ENCODE data around the gene RMRP. TPM values are rescaled to one million over a fixed set of nuclear protein-coding genes. Genes with fewer than 3 reads are reported as not detected.
A peak's percentile ranks its signal among the peaks of the same experiment; 100 is the strongest.

The RMRP gene
- total and polyA plus RNA-seq, 2 donors from 2014 or later = 36,256 TPM; not detected in 1

DNA sequence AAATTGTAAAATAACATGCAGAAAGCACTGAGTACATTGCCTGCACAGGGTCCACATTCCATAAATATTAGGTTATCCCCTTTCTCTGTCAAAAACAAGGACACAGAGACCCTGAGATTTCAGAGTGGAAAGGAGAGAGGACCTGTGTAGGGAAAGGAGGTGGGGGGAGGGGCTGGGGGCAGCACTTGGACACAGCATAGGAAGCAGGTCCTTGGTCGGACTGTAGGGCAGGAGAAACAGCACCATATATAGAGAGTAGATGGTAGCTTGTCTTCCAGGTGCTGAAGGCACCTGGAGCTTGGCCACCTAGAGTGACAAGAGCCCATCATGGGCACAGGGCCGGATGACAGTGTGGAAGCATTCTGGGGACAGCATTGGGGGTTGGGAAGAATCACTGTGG, 29.5 kb upstream of the RMRP start:
- DNase-seq (no peak), FAIRE-seq (no peak)
- TF ChIP-seq, protein P1, sequence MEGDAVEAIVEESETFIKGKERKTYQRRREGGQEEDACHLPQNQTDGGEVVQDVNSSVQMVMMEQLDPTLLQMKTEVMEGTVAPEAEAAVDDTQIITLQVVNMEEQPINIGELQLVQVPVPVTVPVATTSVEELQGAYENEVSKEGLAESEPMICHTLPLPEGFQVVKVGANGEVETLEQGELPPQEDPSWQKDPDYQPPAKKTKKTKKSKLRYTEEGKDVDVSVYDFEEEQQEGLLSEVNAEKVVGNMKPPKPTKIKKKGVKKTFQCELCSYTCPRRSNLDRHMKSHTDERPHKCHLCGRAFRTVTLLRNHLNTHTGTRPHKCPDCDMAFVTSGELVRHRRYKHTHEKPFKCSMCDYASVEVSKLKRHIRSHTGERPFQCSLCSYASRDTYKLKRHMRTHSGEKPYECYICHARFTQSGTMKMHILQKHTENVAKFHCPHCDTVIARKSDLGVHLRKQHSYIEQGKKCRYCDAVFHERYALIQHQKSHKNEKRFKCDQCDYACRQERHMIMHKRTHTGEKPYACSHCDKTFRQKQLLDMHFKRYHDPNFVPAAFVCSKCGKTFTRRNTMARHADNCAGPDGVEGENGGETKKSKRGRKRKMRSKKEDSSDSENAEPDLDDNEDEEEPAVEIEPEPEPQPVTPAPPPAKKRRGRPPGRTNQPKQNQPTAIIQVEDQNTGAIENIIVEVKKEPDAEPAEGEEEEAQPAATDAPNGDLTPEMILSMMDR (IDR thresholded peaks at IDR 0.05; ENCODE audit: borderline replicate concordance, extremely low read depth, insufficient read depth) = no peak
- no peak overlapping the region for H3K9ac ChIP-seq (ENCODE audit: low read length in 3 of 3)
- intact Hi-C loops (cut with DNase I) = no loop called here
- H3K27me3 ChIP-seq (ENCODE audit: control insufficient read depth, insufficient read depth, low read length) = no peaks in the 10 kb centered on the region
- H3K36me3 ChIP-seq (ENCODE audit: control insufficient read depth in 2 of 3, insufficient read depth in 3 of 3, low read length in 3 of 3) = peaks cover 0 to 2% (median 0%) of the 10 kb centered on the region in 3 donors
- H3K9me3 ChIP-seq (ENCODE audit: control insufficient read depth in 2 of 3, insufficient read depth in 1 of 3, low read length in 3 of 3) = no peaks in the 10 kb centered on the region
- no peak overlapping the region for H3K27ac ChIP-seq (ENCODE audit: low read depth in 2 of 2, low read length in 2 of 2)
- no peak overlapping the region for H3K4me3 ChIP-seq (ENCODE audit: low read length in 3 of 3)
- peaks cover 0 to 6% (median 0%) of the 10 kb centered on the region in 3 donors for H3K4me1 ChIP-seq (ENCODE audit: control insufficient read depth in 2 of 3, insufficient read depth in 2 of 3, low read depth in 1 of 3, low read length in 3 of 3)

DNA sequence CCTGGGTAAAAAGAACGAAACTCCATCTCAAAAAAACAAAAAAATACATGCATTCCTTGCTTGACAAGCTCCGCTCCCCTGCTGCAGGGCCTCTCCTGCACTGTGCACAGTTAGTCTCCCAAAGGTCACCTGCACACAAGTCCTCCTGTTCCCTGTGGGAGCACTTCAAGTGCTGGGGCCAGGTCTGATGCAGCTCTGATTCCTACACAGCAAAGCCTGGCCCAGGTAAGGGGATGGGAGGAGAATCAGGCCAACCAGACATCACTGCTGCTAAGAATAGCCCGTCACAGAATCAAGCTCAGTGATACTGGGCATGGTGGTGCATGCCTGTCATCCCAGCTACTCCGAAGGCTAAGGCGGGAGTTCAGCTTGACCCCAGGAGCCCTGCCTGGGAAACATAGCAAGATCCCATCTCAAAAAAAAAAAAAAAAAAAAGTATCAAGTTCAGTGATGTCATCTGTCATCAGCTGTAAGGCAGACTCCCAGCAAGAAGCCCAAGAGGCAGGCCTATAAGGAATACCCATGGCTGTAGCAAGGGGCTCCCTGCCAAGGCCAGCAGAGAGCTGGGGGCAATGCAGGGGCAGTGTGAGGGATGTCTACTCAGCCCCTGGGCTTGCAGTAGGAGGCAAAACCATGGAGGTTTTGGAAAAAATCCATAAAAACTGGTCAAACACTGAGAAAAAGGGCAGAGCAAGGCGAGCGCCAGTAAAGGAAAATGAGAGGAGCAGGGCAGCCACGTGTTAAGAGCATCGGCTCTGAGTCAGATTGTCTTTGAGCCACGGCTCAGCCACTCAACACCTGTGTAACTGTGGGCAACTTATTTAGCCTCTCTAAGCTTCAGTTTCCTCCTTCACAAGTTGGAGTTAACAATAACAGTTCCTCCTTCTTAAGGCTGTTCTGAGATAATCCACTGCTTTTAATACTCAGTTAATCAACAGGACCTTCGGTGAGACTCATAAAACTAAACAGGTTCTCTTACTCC, 28.7 kb upstream of the RMRP start:
- FAIRE-seq (no peak), DNase-seq (peak in 3 of 5 donors; percentile 19 to 44 (median 39))
- Histone ChIP-seq H3K36me3 (ENCODE audit: control insufficient read depth in 2 of 3, insufficient read depth in 3 of 3, low read length in 3 of 3) (peaks cover 0 to 2% (median 0%) of the 10 kb centered on the region in 3 donors), H3K4me3 (ENCODE audit: low read length in 3 of 3) (peak overlapping the region in 1 of 3 donors; percentile 25), H3K27me3 (ENCODE audit: control insufficient read depth, insufficient read depth, low read length) (no peaks in the 10 kb centered on the region), H3K9me3 (ENCODE audit: control insufficient read depth in 2 of 3, insufficient read depth in 1 of 3, low read length in 3 of 3) (no peaks in the 10 kb centered on the region), H3K9ac (ENCODE audit: low read length in 3 of 3) (peak overlapping the region in 1 of 3 donors; percentile 19), H3K27ac (ENCODE audit: low read depth in 2 of 2, low read length in 2 of 2) (no peak overlapping the region), H3K4me1 (ENCODE audit: control insufficient read depth in 2 of 3, insufficient read depth in 2 of 3, low read depth in 1 of 3, low read length in 3 of 3) (peaks cover 0 to 6% (median 0%) of the 10 kb centered on the region in 3 donors)
- intact Hi-C loops (cut with DNase I) = no loop called here
- TF ChIP-seq, protein P1 (IDR thresholded peaks at IDR 0.05; ENCODE audit: borderline replicate concordance, extremely low read depth, insufficient read depth) = no peak

GRCh38 chr9:35685506-35685905, 27.7 kb upstream of the RMRP start:
- Histone ChIP-seq H3K27me3 (ENCODE audit: control insufficient read depth, insufficient read depth, low read length) (no peaks in the 10 kb centered on the region), H3K9ac (ENCODE audit: low read length in 3 of 3) (no peak overlapping the region), H3K27ac (ENCODE audit: low read depth in 2 of 2, low read length in 2 of 2) (no peak overlapping the region), H3K4me3 (ENCODE audit: low read length in 3 of 3) (no peak overlapping the region), H3K36me3 (ENCODE audit: control insufficient read depth in 2 of 3, insufficient read depth in 3 of 3, low read length in 3 of 3) (peaks cover 0 to 2% (median 0%) of the 10 kb centered on the region in 3 donors), H3K9me3 (ENCODE audit: control insufficient read depth in 2 of 3, insufficient read depth in 1 of 3, low read length in 3 of 3) (no peaks in the 10 kb centered on the region), H3K4me1 (ENCODE audit: control insufficient read depth in 2 of 3, insufficient read depth in 2 of 3, low read depth in 1 of 3, low read length in 3 of 3) (peaks cover 0 to 6% (median 0%) of the 10 kb centered on the region in 3 donors)
- FAIRE-seq = no peak
- peak in 1 of 5 donors; percentile 84 for DNase-seq
- intact Hi-C loops (cut with DNase I) = no loop called here
- TF ChIP-seq, protein P1 (IDR thresholded peaks at IDR 0.05; ENCODE audit: borderline replicate concordance, extremely low read depth, insufficient read depth) = no peak

All from kidney (tissue), 14 donors.